ENCODE results near the gene APOBEC3A.
"Not testable (repeated sequence)": the region's sequence is repeated elsewhere in the genome, so short reads cannot be mapped to it uniquely, and the experiment has no call there.

GRCh38 chr22:38963291-38963738 lies 5.9 kb downstream of the APOBEC3A start:
- not testable (repeated sequence) for TF ChIP-seq CTCF (IDR thresholded peaks at IDR 0.05; ENCODE audit: low read length); EZH2 (IDR thresholded peaks at IDR 0.05; ENCODE audit: borderline replicate concordance, low read length)

Measured in OCI-LY1 (cell line).